Activated CD8-positive, alpha-beta memory T cell treated with anti-CD3 and anti-CD28 coated beads, Interleukin-2, amount 10 ng/mL, durations not matched to agents 7 days and 5 days (primary cell): ENCODE results near the gene CNKSR3. TPM values are rescaled to one million over a fixed set of nuclear protein-coding genes. Genes with fewer than 3 reads are reported as not detected.

ENCODE experiments used
- ATAC-seq: fragments of 150-1000 bp; cut with Tn5 transposase; one replicate; pipeline ENCODE4 v1.10.0; 2021; ENCODE audit warnings: moderate library complexity
- CTCF ChIA-PET: fragments of 350-600 bp; sonication (Branson Sonifier 250); formaldehyde crosslinking; loops from one replicate; lab custom pipeline; 2021; ENCODE audit warnings: antibody characterized with exemption; lab: Charles Lee
- DNase-seq: peaks from one replicate; pipeline ENCODE4 v3.0.0-alpha.2; 2020
- H3K27ac Mint-ChIP-seq: one replicate; pipeline ENCODE4 v1.8.0; 2021; ENCODE audit warnings: mild to moderate bottlenecking, mixed read lengths
- H3K27me3 Mint-ChIP-seq: one replicate; pipeline ENCODE4 v1.8.0; 2021; ENCODE audit warnings: mixed read lengths
- H3K36me3 Mint-ChIP-seq: one replicate; pipeline ENCODE4 v1.8.0; 2021; ENCODE audit warnings: mild to moderate bottlenecking, mixed read lengths
- H3K4me1 Mint-ChIP-seq: one replicate; pipeline ENCODE4 v1.8.0; 2021; ENCODE audit warnings: mixed read lengths
- H3K4me3 Mint-ChIP-seq: one replicate; pipeline ENCODE4 v1.8.0; 2021; ENCODE audit warnings: mild to moderate bottlenecking, moderate library complexity, mixed read lengths
- H3K9me3 Mint-ChIP-seq: one replicate; pipeline ENCODE4 v1.8.0; 2022; ENCODE audit warnings: low read depth, mixed read lengths
- total RNA-seq, 2 experiments: library from RNA; stranded (reverse); gene quantifications; one replicate each; pipeline ENCODE4 v1.2.3, GENCODE V29; 2021

The CNKSR3 gene
- total RNA-seq, 2 experiments from 2014 or later = not detected

GRCh38 chr6:154474648-154475428 lies 35.6 kb downstream of the CNKSR3 start:
- CTCF ChIA-PET = no interaction called here
- ATAC-seq (no peak), DNase-seq (no peak)
- H3K9me3 Mint-ChIP-seq = peaks cover 4% of the 10 kb centered on the region
- H3K4me3 Mint-ChIP-seq = no peak overlapping the region
- no peaks in the 10 kb centered on the region for H3K36me3 Mint-ChIP-seq
- peaks cover 2% of the 10 kb centered on the region for H3K27me3 Mint-ChIP-seq
- H3K4me1 Mint-ChIP-seq = no peaks in the 10 kb centered on the region
- no peak overlapping the region for H3K27ac Mint-ChIP-seq

- H3K9me3 Mint-ChIP-seq = peaks cover 4% of the 10 kb centered on the region
- peaks cover 2% of the 10 kb centered on the region for H3K27me3 Mint-ChIP-seq
- no peak overlapping the region for H3K4me3 Mint-ChIP-seq
- ATAC-seq (no peak), DNase-seq (no peak)
- H3K4me1 Mint-ChIP-seq = no peaks in the 10 kb centered on the region
- CTCF ChIA-PET = no interaction called here
- H3K36me3 Mint-ChIP-seq = no peaks in the 10 kb centered on the region
- no peak overlapping the region for H3K27ac Mint-ChIP-seq
Observed at GRCh38 chr6:154473324-154473723, 37.2 kb downstream of the CNKSR3 start.

DNA sequence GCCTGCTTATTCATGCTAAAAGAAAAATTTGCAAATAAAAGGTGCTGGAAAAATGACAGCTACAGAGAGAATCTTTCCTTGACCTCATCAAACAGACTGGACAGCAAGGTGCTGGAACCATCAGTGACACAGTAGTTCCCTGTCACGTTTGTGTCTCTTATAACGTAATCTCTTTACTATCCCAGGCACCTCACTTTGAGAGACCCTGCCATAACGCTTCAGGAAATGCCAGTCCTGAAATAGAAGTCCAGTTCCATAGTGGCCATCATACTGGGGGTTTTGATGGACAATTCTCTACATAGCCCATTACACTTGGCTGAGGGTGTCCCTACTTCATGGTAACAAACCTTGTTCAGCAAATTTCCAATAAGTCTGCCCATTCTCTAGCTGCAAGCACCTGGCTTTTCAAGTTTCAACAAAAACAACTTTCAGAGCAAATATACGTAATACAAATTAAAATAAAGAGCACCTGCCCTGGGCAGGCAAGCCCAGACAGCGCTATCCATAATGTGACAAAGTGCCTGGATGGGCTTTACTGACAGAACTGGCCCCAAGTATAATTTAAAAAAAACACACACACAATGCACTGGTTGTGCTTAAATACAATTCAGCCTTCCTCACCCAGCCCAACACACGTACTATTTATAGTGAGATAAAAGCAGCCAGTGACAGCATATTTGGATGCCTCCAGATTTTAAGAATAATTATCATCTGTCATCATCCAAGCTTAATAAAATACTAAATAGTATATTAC lies 38.7 kb downstream of the CNKSR3 start:
- Mint-ChIP-seq H3K27ac (no peak overlapping the region), H3K4me1 (no peaks in the 10 kb centered on the region), H3K4me3 (no peak overlapping the region), H3K27me3 (no peaks in the 10 kb centered on the region), H3K36me3 (no peaks in the 10 kb centered on the region), H3K9me3 (peaks cover 4% of the 10 kb centered on the region)
- CTCF ChIA-PET = no interaction called here
- DNase-seq = no peak
- no peak for ATAC-seq

GRCh38 chr6:154469306-154469935 lies 41.1 kb downstream of the CNKSR3 start:
- CTCF ChIA-PET = no interaction called here
- no peaks in the 10 kb centered on the region for H3K4me1 Mint-ChIP-seq

DNA sequence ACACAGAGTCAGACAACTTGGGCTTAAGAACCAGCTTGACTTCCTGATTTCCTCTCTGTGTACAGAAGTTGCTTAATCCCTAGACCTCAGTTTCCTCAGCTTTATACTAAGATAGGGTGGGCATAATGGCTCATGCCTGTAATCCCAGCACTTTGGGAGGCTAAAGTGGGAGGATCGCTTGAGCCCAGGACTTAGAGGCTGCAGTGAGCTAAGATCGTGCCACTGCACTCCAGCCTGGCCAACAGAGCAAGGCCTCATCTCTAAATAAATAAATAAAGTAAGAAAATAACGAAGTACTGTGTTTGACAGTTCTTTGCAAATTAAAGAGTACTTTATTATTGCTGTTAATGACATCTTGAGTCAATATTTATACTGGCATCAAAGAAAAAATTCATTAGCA lies 41.7 kb downstream of the CNKSR3 start:
- DNase-seq = no peak
- no peak overlapping the region for H3K4me3 Mint-ChIP-seq
- H3K36me3 Mint-ChIP-seq = no peaks in the 10 kb centered on the region
- peaks cover 4% of the 10 kb centered on the region for H3K9me3 Mint-ChIP-seq
- H3K27me3 Mint-ChIP-seq = no peaks in the 10 kb centered on the region
- no peaks in the 10 kb centered on the region for H3K4me1 Mint-ChIP-seq
- no peak overlapping the region for H3K27ac Mint-ChIP-seq
- CTCF ChIA-PET = no interaction called here
- no peak for ATAC-seq

More at GRCh38 chr6:154469306-154469935, 41.1 kb downstream of the CNKSR3 start:
- H3K36me3 Mint-ChIP-seq = no peaks in the 10 kb centered on the region
- H3K27ac Mint-ChIP-seq = no peak overlapping the region
- no peak for ATAC-seq
- peaks cover 4% of the 10 kb centered on the region for H3K9me3 Mint-ChIP-seq
- no peak overlapping the region for H3K4me3 Mint-ChIP-seq
- DNase-seq = no peak
- no peaks in the 10 kb centered on the region for H3K27me3 Mint-ChIP-seq

GRCh38 chr6:154466971-154467679 lies 43.4 kb downstream of the CNKSR3 start:
- CTCF ChIA-PET = no interaction called here
- Mint-ChIP-seq H3K9me3 (peaks cover 4% of the 10 kb centered on the region), H3K4me3 (no peak overlapping the region), H3K36me3 (no peaks in the 10 kb centered on the region), H3K27me3 (no peaks in the 10 kb centered on the region), H3K4me1 (no peaks in the 10 kb centered on the region), H3K27ac (no peak overlapping the region)
- ATAC-seq (no peak), DNase-seq (no peak)

GRCh38 chr6:154466139-154466538 lies 44.3 kb downstream of the CNKSR3 start:
- ATAC-seq (no peak), DNase-seq (no peak)
- no peaks in the 10 kb centered on the region for H3K27me3 Mint-ChIP-seq
- H3K4me1 Mint-ChIP-seq = no peaks in the 10 kb centered on the region
- no peak overlapping the region for H3K4me3 Mint-ChIP-seq
- CTCF ChIA-PET = no interaction called here
- H3K27ac Mint-ChIP-seq = no peak overlapping the region
- no peaks in the 10 kb centered on the region for H3K36me3 Mint-ChIP-seq
- peaks cover 4% of the 10 kb centered on the region for H3K9me3 Mint-ChIP-seq

DNA sequence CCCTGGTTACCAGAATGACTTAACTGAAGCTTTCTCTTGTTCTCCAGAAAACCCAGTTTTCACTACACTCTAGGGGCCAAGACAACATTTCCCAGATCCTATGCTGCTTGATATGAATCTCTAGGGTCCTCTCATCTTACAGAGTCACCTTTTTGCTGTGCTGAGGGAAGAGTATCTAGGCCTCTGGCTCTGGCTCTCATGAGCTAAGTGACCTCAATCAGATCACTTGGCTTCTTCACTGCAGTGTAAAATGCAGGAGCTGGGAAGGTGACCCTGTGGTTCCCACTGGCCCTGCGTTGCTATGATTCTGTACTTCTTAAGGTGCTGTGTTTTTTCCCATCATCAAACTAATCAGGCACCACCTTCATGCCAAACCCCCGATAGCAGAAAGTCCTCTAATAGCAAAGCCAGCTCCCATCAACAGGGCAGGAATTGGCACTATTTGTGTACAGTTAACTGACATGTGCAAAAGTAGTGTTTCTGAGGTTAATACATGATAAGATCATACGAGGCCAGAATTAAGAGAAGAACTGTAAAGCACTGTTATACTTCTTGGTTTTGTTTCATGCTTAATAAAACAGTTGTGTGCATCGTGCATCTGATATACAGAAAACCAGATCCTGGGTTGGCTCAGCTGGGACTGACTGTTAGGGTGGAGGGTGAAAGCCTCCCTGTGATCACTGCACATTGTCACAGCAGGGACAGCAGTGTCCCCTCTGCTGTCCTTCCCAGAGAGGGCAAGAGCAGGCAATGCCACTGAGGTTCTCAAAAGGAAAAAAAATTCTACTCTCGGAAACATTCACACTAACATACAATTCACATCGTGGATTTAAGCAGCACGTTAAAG lies 46.7 kb downstream of the CNKSR3 start:
- no peaks in the 10 kb centered on the region for H3K4me1 Mint-ChIP-seq
- CTCF ChIA-PET = interaction anchor here (0.6 kb wide), 1 partner anchor 455 kb away, joined by 3 read pairs; no protein-coding TSS in a partner anchor
- no peaks in the 10 kb centered on the region for H3K36me3 Mint-ChIP-seq
- H3K9me3 Mint-ChIP-seq = no peaks in the 10 kb centered on the region
- no peak for DNase-seq
- H3K4me3 Mint-ChIP-seq = no peak overlapping the region
- H3K27me3 Mint-ChIP-seq = peaks cover 4% of the 10 kb centered on the region
- no peak for ATAC-seq
- H3K27ac Mint-ChIP-seq = no peak overlapping the region

- no peak for DNase-seq
- Mint-ChIP-seq H3K4me3 (no peak overlapping the region), H3K27me3 (peaks cover 10% of the 10 kb centered on the region), H3K27ac (no peak overlapping the region), H3K36me3 (no peaks in the 10 kb centered on the region), H3K4me1 (no peaks in the 10 kb centered on the region), H3K9me3 (no peaks in the 10 kb centered on the region)
- CTCF ChIA-PET = no interaction called here
- no peak for ATAC-seq
Observed at GRCh38 chr6:154462425-154462824, 48.1 kb downstream of the CNKSR3 start.

- Mint-ChIP-seq H3K27ac (no peak overlapping the region), H3K36me3 (no peaks in the 10 kb centered on the region), H3K9me3 (no peaks in the 10 kb centered on the region), H3K4me1 (no peaks in the 10 kb centered on the region), H3K27me3 (peaks cover 10% of the 10 kb centered on the region), H3K4me3 (no peak overlapping the region)
- ATAC-seq = no peak
- DNase-seq = no peak
- CTCF ChIA-PET = no interaction called here
Observed at GRCh38 chr6:154461348-154461747, 49.1 kb downstream of the CNKSR3 start.

GRCh38 chr6:154460306-154461071 lies 50.0 kb downstream of the CNKSR3 start:
- Mint-ChIP-seq H3K36me3 (no peaks in the 10 kb centered on the region), H3K4me1 (no peaks in the 10 kb centered on the region), H3K27me3 (peaks cover 10% of the 10 kb centered on the region), H3K9me3 (no peaks in the 10 kb centered on the region), H3K4me3 (no peak overlapping the region), H3K27ac (no peak overlapping the region)
- CTCF ChIA-PET = no interaction called here
- DNase-seq = no peak
- no peak for ATAC-seq

DNA sequence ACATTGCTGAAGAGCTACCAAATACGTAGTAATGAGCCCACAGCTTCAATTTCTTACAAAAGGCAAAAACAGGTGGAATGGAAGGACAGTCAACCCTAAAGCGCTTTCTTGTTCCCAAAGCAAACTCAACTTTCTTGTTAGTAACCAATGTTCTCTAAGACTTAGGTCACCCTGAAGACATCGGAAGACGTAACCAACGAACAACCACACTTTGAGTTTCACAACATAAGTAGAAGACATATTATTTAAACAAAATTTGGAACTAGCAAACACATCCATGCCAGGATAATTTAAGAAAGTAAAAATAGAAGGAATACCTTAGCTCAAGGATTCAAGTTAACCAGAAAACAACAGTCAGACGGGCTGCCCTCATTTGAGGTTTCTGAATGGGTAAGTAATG lies 51.0 kb downstream of the CNKSR3 start:
- H3K27me3 Mint-ChIP-seq = peaks cover 10% of the 10 kb centered on the region
- no peaks in the 10 kb centered on the region for H3K9me3 Mint-ChIP-seq
- no peaks in the 10 kb centered on the region for H3K36me3 Mint-ChIP-seq
- no peaks in the 10 kb centered on the region for H3K4me1 Mint-ChIP-seq
- no peak overlapping the region for H3K4me3 Mint-ChIP-seq
- CTCF ChIA-PET = no interaction called here
- no peak for DNase-seq
- no peak for ATAC-seq
- no peak overlapping the region for H3K27ac Mint-ChIP-seq
